Measurements from ENCODE around the gene SPTB.

SPTB gene

DNA sequence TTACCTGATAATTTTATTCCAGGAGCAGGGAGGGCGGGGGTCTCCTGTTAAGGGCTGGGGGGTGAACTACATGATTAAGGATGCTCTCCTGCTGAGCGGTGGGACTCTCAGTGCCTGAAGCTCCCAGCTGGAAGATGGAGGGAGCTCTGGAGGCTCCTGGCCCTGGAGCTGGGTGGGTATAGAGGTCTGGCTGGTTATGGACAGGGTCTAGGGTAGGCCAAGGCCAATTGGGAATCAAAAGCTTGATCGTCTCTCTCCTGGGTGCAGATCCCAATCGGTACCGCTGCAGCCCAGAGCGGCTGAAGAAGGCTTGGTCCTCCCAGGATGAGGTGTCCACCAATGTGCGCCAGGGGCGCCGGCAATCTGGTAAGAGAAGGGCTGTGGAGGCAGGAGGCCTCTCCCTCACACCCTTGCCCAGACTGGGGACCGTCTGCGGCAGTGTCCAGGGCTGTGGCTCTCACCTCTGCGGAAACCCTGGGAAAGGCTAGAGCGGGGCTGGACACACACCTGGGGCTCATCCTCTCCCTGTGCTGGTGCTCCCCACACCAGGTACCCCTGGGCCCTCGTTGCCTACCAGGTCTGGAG is 147.1 kb downstream of the SPTB start:
- no peak for DNase-seq (ENCODE audit: low read depth)
- TF ChIP-seq, protein P1, sequence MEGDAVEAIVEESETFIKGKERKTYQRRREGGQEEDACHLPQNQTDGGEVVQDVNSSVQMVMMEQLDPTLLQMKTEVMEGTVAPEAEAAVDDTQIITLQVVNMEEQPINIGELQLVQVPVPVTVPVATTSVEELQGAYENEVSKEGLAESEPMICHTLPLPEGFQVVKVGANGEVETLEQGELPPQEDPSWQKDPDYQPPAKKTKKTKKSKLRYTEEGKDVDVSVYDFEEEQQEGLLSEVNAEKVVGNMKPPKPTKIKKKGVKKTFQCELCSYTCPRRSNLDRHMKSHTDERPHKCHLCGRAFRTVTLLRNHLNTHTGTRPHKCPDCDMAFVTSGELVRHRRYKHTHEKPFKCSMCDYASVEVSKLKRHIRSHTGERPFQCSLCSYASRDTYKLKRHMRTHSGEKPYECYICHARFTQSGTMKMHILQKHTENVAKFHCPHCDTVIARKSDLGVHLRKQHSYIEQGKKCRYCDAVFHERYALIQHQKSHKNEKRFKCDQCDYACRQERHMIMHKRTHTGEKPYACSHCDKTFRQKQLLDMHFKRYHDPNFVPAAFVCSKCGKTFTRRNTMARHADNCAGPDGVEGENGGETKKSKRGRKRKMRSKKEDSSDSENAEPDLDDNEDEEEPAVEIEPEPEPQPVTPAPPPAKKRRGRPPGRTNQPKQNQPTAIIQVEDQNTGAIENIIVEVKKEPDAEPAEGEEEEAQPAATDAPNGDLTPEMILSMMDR (conservative IDR thresholded peaks at IDR 0.05; ENCODE audit: low read depth, low read length) = no peak
- no peak overlapping the region for H3K4me3 ChIP-seq (ENCODE audit: low read length)

DNA sequence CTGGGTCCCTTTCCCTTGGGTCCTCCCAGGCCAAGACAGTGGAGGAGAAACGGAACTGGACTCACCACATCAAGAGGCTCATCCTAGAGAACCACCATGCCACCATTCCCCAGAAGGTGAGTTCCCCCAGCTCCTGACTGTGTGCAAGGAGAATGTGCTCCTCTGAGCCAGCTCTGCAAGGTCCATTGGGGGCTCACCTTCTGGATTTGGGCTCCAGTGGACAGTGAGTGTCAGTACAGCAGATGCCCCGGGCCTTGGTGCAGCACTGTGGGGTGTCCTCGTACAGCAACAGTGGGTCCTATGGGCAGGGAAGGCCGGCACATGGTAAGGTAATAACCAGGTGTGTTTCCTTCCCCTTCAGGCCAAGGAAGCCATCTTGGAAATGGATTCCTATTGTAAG is 147.6 kb downstream of the SPTB start:
- TF ChIP-seq, protein P1 (conservative IDR thresholded peaks at IDR 0.05; ENCODE audit: low read depth, low read length) = no peak
- DNase-seq (ENCODE audit: low read depth) = no peak
- H3K4me3 ChIP-seq (ENCODE audit: low read length) = no peak overlapping the region

- no peak overlapping the region for H3K4me3 ChIP-seq (ENCODE audit: low read length)
- DNase-seq (ENCODE audit: low read depth) = no peak
- TF ChIP-seq, protein P1 (conservative IDR thresholded peaks at IDR 0.05; ENCODE audit: low read depth, low read length) = no peak
These were observed 148.5 kb downstream of the SPTB start for GRCh38 chr14:64731141-64731581.

- no peak for DNase-seq (ENCODE audit: low read depth)
- TF ChIP-seq, protein P1 (conservative IDR thresholded peaks at IDR 0.05; ENCODE audit: low read depth, low read length) = no peak
- H3K4me3 ChIP-seq (ENCODE audit: low read length) = no peak overlapping the region
These were observed 149.0 kb downstream of the SPTB start for GRCh38 chr14:64730681-64731080.

- no peak overlapping the region for H3K4me3 ChIP-seq (ENCODE audit: low read length)
- TF ChIP-seq, protein P1 (conservative IDR thresholded peaks at IDR 0.05; ENCODE audit: low read depth, low read length) = no peak
- DNase-seq (ENCODE audit: low read depth) = no peak
These were observed 149.7 kb downstream of the SPTB start for GRCh38 chr14:64730061-64730440.

DNA sequence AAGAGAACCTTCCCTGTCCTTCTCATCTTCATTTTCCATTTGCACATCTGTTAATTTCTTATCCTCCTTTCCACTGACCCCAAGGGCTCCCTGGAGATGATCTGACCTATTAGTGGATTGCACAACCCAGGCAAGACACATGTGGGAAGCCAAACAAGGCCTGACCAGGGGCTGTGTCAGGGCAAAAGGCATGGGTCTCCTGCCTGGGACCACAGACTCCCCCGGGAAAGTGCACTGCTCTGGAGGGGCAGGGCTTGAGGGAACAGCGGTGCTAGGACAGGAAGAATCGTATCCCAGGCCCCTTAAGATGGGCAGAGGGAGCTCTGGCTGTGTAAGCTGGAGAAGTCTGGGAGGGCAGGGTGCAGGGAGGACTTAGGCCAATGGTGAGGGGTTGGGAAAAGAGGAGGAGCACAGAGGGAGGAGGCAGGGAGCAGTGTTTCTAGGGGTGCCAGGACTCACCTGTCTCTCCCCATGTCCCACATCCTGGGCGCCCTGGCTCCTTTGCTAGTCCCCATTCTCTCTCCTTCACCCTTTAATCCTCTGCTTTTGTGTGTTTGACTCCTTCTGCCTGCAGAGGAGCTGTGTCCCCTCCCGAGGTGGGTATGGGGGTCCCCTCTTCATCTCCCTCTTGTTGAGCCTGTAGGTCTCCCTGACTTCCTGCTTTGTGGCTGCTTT is 150.2 kb downstream of the SPTB start:
- H3K4me3 ChIP-seq (ENCODE audit: low read length) = no peak overlapping the region
- no peak for DNase-seq (ENCODE audit: low read depth)
- TF ChIP-seq, protein P1 (conservative IDR thresholded peaks at IDR 0.05; ENCODE audit: low read depth, low read length) = no peak

DNA sequence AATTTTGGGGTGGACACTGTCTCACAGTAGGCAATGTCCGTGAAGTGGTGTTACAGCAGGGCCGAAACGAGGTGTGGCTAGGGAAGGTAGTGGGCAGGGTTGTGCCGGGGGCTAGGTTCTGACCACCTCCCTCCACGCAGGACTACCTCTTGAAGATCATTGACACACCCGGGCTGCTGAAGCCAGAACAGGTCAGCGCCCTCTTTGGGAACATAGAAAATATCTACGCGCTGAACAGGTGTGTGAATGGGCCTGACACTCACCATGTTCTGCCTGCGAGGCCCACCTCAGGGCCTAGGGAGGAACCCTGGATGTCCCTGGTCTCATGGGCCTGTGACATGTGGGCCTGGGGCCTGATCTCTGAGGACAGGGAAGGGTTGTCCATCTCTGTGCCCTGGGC is 150.9 kb downstream of the SPTB start:
- H3K4me3 ChIP-seq (ENCODE audit: low read length) = no peak overlapping the region
- DNase-seq (ENCODE audit: low read depth) = no peak
- TF ChIP-seq, protein P1 (conservative IDR thresholded peaks at IDR 0.05; ENCODE audit: low read depth, low read length) = no peak

Data from retinal pigment epithelial cell (primary cell).